Activated T-cell treated with anti-CD3 and anti-CD28 coated beads, Interleukin-2, amount 50 U/mL, for 24 hours (primary cell): Measurements from ENCODE around the gene THOC7.

ENCODE experiments used
- DNase-seq: peaks from one replicate; pipeline ENCODE4 v3.0.0-alpha.2; 2020
- H3K27ac Mint-ChIP-seq: 2 replicates; pipeline ENCODE4 v1.8.0; 2020; ENCODE audit warnings: mild to moderate bottlenecking, mixed read lengths
- H3K27me3 Mint-ChIP-seq: 2 replicates; pipeline ENCODE4 v1.8.0; 2020; ENCODE audit warnings: mixed read lengths
- H3K36me3 Mint-ChIP-seq: 2 replicates; pipeline ENCODE4 v1.8.0; 2020; ENCODE audit warnings: low read depth, mixed read lengths
- H3K4me1 Mint-ChIP-seq: 2 replicates; pipeline ENCODE4 v1.8.0; 2020; ENCODE audit warnings: low read depth, mixed read lengths
- H3K4me3 Mint-ChIP-seq: 2 replicates; pipeline ENCODE4 v1.8.0; 2020; ENCODE audit warnings: mild to moderate bottlenecking, moderate library complexity, mixed read lengths
- H3K9me3 Mint-ChIP-seq: 2 replicates; pipeline ENCODE4 v1.8.0; 2020; ENCODE audit warnings: mixed read lengths

Gene THOC7

DNA sequence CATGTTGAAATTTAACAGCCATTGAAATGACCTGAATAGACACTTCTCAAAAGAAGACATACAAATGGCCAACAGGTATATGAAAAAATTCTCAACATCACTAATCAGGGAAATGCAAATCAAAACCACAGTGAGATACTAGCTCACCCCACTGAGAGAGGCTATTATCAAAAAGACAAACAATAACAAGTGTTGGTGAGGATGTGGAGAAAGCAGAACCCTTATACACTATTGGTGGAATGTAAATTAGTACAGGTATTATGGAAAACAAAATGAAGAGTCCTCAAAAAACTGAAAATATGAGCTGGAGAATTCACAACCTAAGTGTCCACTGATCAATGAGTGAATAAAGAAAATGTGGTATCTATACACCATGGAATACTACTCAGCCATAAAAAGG lies 21.5 kb downstream of the THOC7 start:
- Mint-ChIP-seq H3K27me3 (no peaks in the 10 kb centered on the region), H3K36me3 (peaks cover 34% of the 10 kb centered on the region), H3K9me3 (no peaks in the 10 kb centered on the region), H3K27ac (no peak overlapping the region), H3K4me1 (peaks cover 2% of the 10 kb centered on the region), H3K4me3 (no peak overlapping the region)
- no peak for DNase-seq

DNA sequence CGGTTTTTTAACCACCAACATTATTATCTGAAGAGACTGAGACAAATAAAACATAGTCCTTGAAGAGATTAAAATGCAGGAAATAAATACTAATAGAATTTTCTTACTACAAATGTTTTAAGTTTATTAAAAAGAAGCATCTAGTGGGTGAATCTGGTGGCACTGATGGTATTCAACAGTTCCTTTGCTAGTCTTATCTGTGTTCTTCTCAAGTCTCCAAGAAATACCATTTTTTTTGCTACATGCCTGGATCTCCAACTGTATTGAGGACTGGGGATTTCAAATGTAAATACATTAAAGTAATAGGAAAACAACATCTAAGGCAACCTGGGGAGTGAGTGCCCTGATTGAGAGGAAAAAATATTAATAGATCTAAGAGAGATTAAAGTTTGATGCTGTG lies 21.9 kb downstream of the THOC7 start:
- Mint-ChIP-seq H3K27ac (no peak overlapping the region), H3K36me3 (peaks cover 38% of the 10 kb centered on the region), H3K4me1 (peaks cover 2% of the 10 kb centered on the region), H3K9me3 (no peaks in the 10 kb centered on the region), H3K4me3 (no peak overlapping the region), H3K27me3 (no peaks in the 10 kb centered on the region)
- DNase-seq = no peak

DNA sequence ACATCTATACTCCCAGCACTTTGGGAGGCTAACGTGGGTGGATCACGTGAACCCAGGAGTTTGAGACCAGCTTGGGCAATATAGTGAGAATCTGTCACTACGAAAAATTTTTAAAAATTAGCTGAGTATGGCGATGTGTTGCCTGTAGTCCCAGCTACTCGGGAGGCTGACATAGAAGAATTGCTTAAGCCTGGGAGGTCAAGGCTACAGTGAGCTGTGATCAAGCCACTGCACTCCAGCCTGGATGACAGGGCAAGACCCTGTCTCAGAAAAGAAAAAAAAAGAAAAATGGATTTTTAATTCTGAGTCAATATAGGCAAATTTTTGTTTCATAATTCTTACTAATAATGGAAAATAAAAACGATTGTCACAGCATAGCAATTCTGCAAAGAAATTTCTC lies 31.2 kb downstream of the THOC7 start:
- no peaks in the 10 kb centered on the region for H3K27me3 Mint-ChIP-seq
- H3K9me3 Mint-ChIP-seq = no peaks in the 10 kb centered on the region
- no peak overlapping the region for H3K27ac Mint-ChIP-seq
- H3K36me3 Mint-ChIP-seq = peaks cover 84% of the 10 kb centered on the region
- DNase-seq = no peak
- no peak overlapping the region for H3K4me3 Mint-ChIP-seq
- no peaks in the 10 kb centered on the region for H3K4me1 Mint-ChIP-seq

DNA sequence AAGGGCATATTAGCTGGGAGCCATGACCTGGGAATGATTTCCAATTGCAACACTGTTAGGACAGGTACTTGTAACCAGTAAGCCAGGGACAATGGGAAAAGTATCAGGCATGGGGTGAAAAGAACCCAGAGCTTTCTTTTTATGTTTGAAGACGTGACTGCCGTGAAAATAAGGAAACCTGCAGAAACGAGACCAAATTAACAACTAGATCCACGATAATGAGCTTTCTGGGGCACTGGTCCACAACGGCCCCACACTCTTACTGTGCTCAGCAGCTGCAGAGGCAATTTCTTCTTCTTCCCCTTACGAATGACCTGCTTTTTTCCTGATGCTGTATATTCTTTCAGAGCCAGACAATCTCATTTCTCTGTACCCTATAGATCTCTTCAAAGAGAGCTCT lies 33.1 kb downstream of the THOC7 start:
- H3K4me3 Mint-ChIP-seq = no peak overlapping the region
- no peak overlapping the region for H3K27ac Mint-ChIP-seq
- H3K4me1 Mint-ChIP-seq = no peaks in the 10 kb centered on the region
- no peaks in the 10 kb centered on the region for H3K9me3 Mint-ChIP-seq
- H3K36me3 Mint-ChIP-seq = peaks cover 78% of the 10 kb centered on the region
- DNase-seq = no peak
- no peaks in the 10 kb centered on the region for H3K27me3 Mint-ChIP-seq

DNA sequence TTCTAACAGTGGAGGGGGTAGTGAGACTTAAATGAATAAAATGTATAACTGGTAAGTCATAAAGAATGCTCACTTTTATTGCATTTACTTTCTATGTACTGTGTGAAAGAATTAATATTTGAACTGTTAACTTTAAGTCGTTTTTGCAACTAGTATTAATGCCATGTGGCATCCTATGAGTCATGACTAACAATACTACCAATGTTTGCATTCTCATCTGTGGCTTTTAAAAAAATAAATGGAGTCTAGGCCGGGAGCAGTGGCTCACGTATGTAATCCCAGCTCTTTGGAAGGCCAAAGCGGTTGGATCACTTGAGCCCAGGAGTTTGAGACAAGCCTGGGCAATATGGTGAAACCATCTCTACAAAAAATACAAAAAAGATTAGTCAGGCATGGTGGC lies 39.3 kb downstream of the THOC7 start:
- Mint-ChIP-seq H3K9me3 (no peaks in the 10 kb centered on the region), H3K27me3 (no peaks in the 10 kb centered on the region), H3K36me3 (peaks cover 32% of the 10 kb centered on the region), H3K4me3 (no peak overlapping the region), H3K4me1 (no peaks in the 10 kb centered on the region), H3K27ac (no peak overlapping the region)
- DNase-seq = no peak

DNA sequence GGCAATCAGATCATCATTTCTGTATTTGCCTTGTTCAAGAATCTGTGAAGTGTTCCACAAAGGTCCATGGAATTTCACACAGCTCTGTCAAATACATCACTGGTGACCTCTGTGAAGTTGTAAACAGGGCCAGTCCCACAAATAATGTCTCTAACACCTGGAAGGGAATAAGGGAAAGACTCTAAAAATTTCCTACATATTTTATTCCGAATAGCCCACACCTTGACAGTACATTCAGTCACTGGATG lies 44.5 kb downstream of the THOC7 start, which contains the start of gene C3orf49:
Gene C3orf49 (plus strand): TSS at position 149 of the 248 bp plus-strand sequence. CDS start 173 bp downstream, outside the sequence.
- Mint-ChIP-seq H3K9me3 (no peaks in the 10 kb centered on the region), H3K27me3 (no peaks in the 10 kb centered on the region), H3K4me1 (peaks cover 1% of the 10 kb centered on the region), H3K4me3 (no peak within 1 kb of the TSS), H3K36me3 (peaks cover 8% of the 10 kb centered on the region), H3K27ac (no peak within 1 kb of the TSS)
- DNase-seq = no peak

DNA sequence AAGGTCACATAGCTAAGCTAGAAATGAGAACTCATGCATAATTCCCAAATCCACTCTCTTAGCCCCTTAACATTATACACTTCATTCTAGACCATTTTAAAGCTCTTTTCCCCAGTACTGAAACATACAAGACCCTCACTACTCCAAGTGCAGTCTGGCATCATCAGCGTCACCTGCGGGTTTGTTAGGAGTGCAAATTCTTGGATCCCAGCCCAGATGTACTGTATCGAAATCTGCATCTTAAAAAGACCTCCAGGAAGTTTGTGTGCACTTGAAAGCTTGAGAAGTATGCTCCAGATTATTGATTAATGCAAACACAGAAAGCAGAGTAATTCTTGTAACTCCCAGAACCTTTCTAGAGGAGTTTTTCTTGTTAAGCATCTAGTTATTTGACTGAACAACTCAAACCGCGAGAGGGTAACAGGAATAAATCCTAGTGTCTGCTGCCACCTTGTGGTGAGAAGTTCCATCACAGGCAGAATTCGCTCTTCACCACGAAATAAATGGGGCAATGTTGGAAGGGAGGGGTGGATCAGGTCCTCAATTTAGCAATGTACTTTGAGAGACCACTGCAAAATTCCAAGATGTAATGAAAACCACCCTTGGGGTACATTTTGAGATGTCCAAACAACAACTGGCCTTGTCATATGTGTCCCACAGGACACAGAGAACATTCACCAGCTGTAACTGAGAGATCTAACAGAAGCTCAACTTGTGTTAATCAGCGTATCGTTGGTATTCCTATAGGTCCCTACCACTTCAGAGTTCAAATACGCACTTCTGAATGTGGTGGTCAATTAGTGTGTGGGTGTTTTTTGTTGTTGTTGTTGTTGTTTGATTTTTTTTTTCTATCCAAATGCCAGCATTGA lies 45.1 kb downstream of the THOC7 start:
- peak; percentile 62 for DNase-seq
- no peaks in the 10 kb centered on the region for H3K27me3 Mint-ChIP-seq
- H3K36me3 Mint-ChIP-seq = peaks cover 8% of the 10 kb centered on the region
- H3K4me3 Mint-ChIP-seq = no peak overlapping the region
- peaks cover 1% of the 10 kb centered on the region for H3K4me1 Mint-ChIP-seq
- H3K27ac Mint-ChIP-seq = no peak overlapping the region
- no peaks in the 10 kb centered on the region for H3K9me3 Mint-ChIP-seq

DNA sequence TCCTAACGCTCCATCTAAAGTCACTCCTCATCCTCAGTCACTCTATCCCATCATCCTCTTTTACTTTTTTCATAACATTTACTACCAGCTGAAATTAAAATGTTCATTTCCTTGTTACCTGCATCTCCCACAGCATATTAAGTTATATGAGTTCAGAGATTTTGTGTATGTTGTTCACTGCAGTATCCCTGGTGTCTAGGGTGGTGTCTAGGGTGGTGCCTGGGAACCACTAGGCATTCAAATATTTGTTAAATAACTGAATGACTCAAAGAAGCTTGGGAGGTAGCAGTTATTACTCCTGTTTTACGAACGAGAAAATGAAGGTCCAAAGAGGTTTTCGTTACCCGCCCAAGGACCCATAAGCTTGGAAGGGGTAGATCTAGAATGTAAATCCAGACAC lies 46.4 kb downstream of the THOC7 start:
- H3K36me3 Mint-ChIP-seq = peaks cover 3% of the 10 kb centered on the region
- H3K9me3 Mint-ChIP-seq = no peaks in the 10 kb centered on the region
- no peaks in the 10 kb centered on the region for H3K27me3 Mint-ChIP-seq
- no peak overlapping the region for H3K4me3 Mint-ChIP-seq
- DNase-seq = no peak
- no peak overlapping the region for H3K27ac Mint-ChIP-seq
- H3K4me1 Mint-ChIP-seq = peaks cover 1% of the 10 kb centered on the region

DNA sequence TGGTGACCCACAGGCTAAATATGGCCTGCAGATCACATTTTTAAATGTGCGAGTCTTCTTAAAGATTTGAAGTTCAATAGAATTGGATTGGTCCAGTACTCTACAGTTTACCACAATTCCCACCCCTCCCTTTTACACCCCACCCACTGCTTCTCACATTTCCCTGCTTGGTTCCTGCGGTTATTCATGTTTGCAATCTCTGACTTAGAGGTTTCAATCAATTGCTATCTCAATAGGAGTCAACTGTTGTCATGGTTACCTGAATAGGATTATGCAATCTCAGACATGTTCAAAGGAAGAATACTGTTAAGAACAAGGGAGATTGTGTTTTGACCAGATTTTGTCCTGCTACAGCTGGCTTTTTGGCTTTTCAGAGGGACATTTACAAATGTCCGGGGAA lies 49.4 kb downstream of the THOC7 start:
- Mint-ChIP-seq H3K27me3 (no peaks in the 10 kb centered on the region), H3K4me3 (no peak overlapping the region), H3K9me3 (no peaks in the 10 kb centered on the region), H3K36me3 (peaks cover 3% of the 10 kb centered on the region), H3K4me1 (peaks cover 1% of the 10 kb centered on the region), H3K27ac (no peak overlapping the region)
- DNase-seq = no peak

DNA sequence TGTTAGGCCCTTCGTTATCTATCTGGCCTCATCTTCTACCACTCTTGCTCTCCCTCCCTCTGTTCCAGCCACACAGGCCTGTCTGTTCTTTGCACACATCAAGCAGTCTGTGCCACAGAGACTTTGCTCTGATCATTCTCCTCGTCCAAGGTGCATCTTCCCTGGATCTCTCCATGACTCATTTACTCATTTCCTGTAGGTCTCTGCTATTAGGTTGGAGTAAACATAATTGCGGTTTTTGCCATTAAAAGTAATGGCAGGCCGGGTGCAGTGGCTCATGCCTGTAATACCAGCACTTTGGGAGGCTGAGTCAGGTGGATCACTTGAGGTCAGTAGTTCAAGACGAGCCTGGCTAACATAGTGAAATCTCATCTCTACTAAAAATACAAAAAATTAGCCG lies 54.0 kb downstream of the THOC7 start:
- no peaks in the 10 kb centered on the region for H3K27me3 Mint-ChIP-seq
- H3K27ac Mint-ChIP-seq = no peak overlapping the region
- H3K36me3 Mint-ChIP-seq = no peaks in the 10 kb centered on the region
- DNase-seq = no peak
- no peak overlapping the region for H3K4me3 Mint-ChIP-seq
- H3K4me1 Mint-ChIP-seq = no peaks in the 10 kb centered on the region
- H3K9me3 Mint-ChIP-seq = no peaks in the 10 kb centered on the region

DNA sequence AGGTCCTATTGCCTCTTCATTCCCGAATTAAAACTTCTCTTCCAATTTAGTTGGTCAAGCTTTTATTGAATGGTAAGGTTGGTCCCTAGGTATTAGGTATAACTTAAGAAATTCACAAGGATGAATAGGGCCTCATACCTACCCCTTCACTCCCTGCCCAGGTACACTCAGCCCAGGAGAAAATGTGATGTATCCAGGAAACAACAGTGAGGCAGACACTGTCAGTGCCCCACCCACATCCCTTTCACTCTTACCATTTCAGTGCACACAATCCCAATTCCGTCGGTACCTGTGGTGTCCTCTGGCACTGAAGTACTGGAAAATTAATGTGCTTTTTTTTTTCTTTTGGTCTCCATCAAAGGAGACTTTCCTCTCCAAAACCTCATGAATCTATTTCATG lies 55.0 kb downstream of the THOC7 start:
- Mint-ChIP-seq H3K36me3 (no peaks in the 10 kb centered on the region), H3K4me1 (no peaks in the 10 kb centered on the region), H3K4me3 (no peak overlapping the region), H3K9me3 (no peaks in the 10 kb centered on the region), H3K27me3 (no peaks in the 10 kb centered on the region), H3K27ac (no peak overlapping the region)
- DNase-seq = no peak

DNA sequence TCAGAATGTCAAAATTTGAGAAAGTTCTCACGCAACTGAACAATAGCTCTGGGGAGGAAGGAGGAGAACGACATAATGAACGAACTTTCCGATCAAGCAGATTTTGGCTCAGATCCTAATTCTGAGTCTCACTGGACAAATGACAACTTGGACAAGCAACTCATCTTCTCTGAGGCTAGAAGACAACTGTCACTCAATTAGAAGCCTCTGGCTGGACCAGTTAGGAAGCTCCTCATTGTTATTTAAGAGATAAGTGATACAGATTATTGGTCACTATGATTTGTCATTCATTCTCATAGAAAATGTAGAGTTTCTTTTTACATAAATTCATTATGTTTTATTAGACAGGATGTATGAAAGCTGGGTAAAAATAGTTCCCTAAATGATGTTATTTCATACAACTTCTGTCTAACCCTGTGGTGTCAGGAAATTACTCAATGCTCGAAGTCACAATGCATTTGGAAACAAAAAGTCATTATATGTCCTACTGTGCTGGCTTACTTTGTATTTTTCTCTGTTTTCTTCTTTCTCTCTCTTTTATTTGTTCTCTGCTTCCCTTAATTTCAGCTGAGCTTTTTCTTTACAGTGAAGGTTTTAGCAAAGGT lies 55.5 kb downstream of the THOC7 start:
- Mint-ChIP-seq H3K4me3 (no peak overlapping the region), H3K27ac (no peak overlapping the region), H3K36me3 (no peaks in the 10 kb centered on the region), H3K4me1 (no peaks in the 10 kb centered on the region), H3K27me3 (no peaks in the 10 kb centered on the region), H3K9me3 (no peaks in the 10 kb centered on the region)
- no peak for DNase-seq

DNA sequence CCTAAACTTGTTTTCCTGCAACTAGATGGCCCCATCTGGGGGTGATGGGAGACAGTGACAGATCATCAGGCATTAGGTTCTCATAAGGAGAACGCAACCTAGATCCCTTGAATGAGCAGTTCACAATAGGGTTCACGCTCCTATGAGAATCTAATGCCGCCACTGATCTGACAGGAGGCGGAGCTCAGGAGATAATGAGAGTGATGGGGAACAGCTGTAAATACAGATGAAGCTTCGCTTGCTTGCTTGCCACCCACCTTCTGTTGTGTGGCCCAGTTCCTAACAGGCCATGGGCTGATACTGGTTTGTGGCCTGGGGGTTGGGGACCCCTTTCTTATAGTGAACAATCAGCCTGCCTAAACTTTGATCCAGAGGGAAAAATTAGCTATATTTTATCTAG lies 59.7 kb downstream of the THOC7 start:
- Mint-ChIP-seq H3K4me3 (no peak overlapping the region), H3K9me3 (no peaks in the 10 kb centered on the region), H3K27me3 (no peaks in the 10 kb centered on the region), H3K27ac (no peak overlapping the region), H3K4me1 (no peaks in the 10 kb centered on the region), H3K36me3 (no peaks in the 10 kb centered on the region)
- DNase-seq = no peak

DNA sequence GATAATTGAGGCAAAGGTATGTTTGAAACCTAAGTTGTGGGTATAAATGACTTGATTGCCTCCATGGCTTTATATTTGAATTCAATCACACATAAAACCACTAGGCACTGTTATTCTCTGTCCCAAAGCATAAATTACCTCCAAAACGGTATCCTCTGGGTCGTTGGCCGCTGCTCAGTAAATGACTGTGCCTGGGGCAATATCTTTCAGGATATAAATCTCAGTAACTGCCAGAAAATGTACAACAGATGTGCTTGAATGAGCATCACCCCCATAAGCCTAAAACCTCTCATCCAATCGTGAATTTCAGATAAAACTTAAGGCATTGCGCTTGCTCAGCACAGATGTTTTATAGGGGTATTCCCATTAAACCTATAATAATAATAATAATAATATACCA lies 63.5 kb downstream of the THOC7 start:
- no peak for DNase-seq
- Mint-ChIP-seq H3K4me1 (no peaks in the 10 kb centered on the region), H3K27me3 (no peaks in the 10 kb centered on the region), H3K27ac (no peak overlapping the region), H3K36me3 (no peaks in the 10 kb centered on the region), H3K4me3 (no peak overlapping the region), H3K9me3 (no peaks in the 10 kb centered on the region)

DNA sequence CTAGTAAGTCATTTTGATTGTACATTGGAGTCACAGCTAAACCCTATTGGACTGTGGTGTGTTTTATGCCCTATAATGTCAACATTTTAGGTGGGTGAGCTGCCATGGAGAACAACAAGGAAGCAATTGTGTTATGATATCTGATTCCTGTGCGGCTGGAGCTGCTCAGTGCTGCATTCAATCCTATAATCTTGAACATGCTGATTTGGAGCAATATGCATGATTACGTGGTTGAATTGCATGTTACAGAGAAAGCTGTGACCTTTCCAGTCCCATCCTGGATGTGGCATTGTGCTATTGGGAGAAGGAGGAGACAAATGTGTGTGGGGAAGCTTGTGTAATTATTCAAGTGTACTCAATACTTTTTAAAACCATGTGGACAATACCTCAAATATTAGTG lies 64.7 kb downstream of the THOC7 start:
- H3K4me3 Mint-ChIP-seq = no peak overlapping the region
- no peaks in the 10 kb centered on the region for H3K4me1 Mint-ChIP-seq
- no peaks in the 10 kb centered on the region for H3K27me3 Mint-ChIP-seq
- no peak overlapping the region for H3K27ac Mint-ChIP-seq
- no peaks in the 10 kb centered on the region for H3K36me3 Mint-ChIP-seq
- no peak for DNase-seq
- H3K9me3 Mint-ChIP-seq = no peaks in the 10 kb centered on the region
